H1 (cell line): ENCODE results near the gene ZNF74. TPM values are rescaled to one million over a fixed set of nuclear protein-coding genes. Genes with fewer than 3 reads are reported as not detected.

Experiments used
- CTCF ChIA-PET: fragments of 300-600 bp; sonication (Branson Sonifier 250); formaldehyde crosslinking; loops from one replicate; lab custom pipeline; 2021; ENCODE audit not compliant: partially characterized antibody; lab: Charles Lee
- POLR2A ChIA-PET: fragments of 300-600 bp; sonication (Branson Sonifier 250); formaldehyde crosslinking; loops from one replicate; lab custom pipeline; 2021; ENCODE audit warnings: inconsistent platforms; ENCODE audit not compliant: partially characterized antibody; lab: Charles Lee
- DNase-seq, 2 experiments: peaks; one replicate each; pipeline versions ENCODE4 v3.0.0 to v3.0.0-alpha.2; 2010 to 2022; ENCODE audit warnings: low spot score in 2 of 2, low read depth in 1 of 2, mixed read lengths in 1 of 2
- FAIRE-seq: peaks from 2 replicates; lab custom pipeline; 2011; peaks lifted over from hg19 to GRCh38; lab: Jason Lieb, UNC
- H2AFZ ChIP-seq: 2 replicates; pipeline ENCODE4 v1.8.1; 2012; ENCODE audit warnings: low read length, inconsistent platforms
- H2AK5ac ChIP-seq: 2 replicates; pipeline ENCODE4 v1.6.1; 2013; ENCODE audit warnings: low read depth, low read length
- H2BK120ac ChIP-seq: replicated peaks from 2 replicates; pipeline ENCODE3; 2013; ENCODE audit warnings: low read depth, low read length, inconsistent platforms
- H2BK12ac ChIP-seq: 2 replicates; pipeline ENCODE4 v1.6.1; 2013; ENCODE audit warnings: low read depth, low read length
- H2BK15ac ChIP-seq: 2 replicates; pipeline ENCODE4 v1.6.1; 2013; ENCODE audit warnings: low read length
- H2BK20ac ChIP-seq: 2 replicates; pipeline ENCODE4 v1.6.1; 2013; ENCODE audit warnings: low read length
- H2BK5ac ChIP-seq: 2 replicates; pipeline ENCODE4 v1.6.1; 2013; ENCODE audit warnings: low read depth, low read length
- H3K14ac ChIP-seq: 2 replicates; pipeline ENCODE4 v1.6.1; 2013; ENCODE audit warnings: inconsistent platforms; ENCODE audit not compliant: insufficient read length
- H3K18ac ChIP-seq: 2 replicates; pipeline ENCODE4 v1.6.1; 2013; ENCODE audit warnings: low read length; ENCODE audit errors: extremely low read depth
- H3K23ac ChIP-seq: 2 replicates; pipeline ENCODE4 v1.6.1; 2013; ENCODE audit warnings: inconsistent platforms; ENCODE audit not compliant: insufficient read length
- H3K23me2 ChIP-seq: 2 replicates; pipeline ENCODE4 v1.6.1; 2013; ENCODE audit warnings: low read depth, low read length
- H3K27ac ChIP-seq: 2 replicates; pipeline ENCODE4 v1.6.1; 2011; ENCODE audit warnings: low read depth, low read length, inconsistent platforms
- H3K27me3 ChIP-seq, 4 experiments: replicated peaks in 1 of 4; 1 replicate in 1 of 4; 2 replicates in 3 of 4; pipeline versions ENCODE4 v1.6.1 to v1.8.1; 2011 to 2013; ENCODE audit warnings: low read length in 3 of 4, mild to moderate bottlenecking in 3 of 4, inconsistent platforms in 2 of 4, mixed read lengths in 2 of 4, moderate library complexity in 1 of 4; ENCODE audit not compliant: control insufficient read depth in 3 of 4, insufficient read depth in 3 of 4; ENCODE audit errors: extremely low read depth in 1 of 4
- H3K36me3 ChIP-seq, 4 experiments: 2 replicates each; pipeline versions ENCODE4 v1.6.1 to v1.8.1; 2011 to 2013; ENCODE audit warnings: mild to moderate bottlenecking in 4 of 4, low read length in 3 of 4, moderate library complexity in 2 of 4, control low read depth in 1 of 4, inconsistent platforms in 1 of 4; ENCODE audit not compliant: insufficient read depth in 4 of 4, control insufficient read depth in 2 of 4
- H3K4ac ChIP-seq: replicated peaks from 2 replicates; pipeline ENCODE3; 2013; ENCODE audit warnings: low read length, low read depth, mixed read lengths, inconsistent platforms; ENCODE audit not compliant: insufficient read length
- H3K4me1 ChIP-seq, 4 experiments: replicated peaks in 1 of 4; 1 replicate in 1 of 4; 2 replicates in 3 of 4; pipeline versions ENCODE4 v1.6.1 to v1.8.1; 2011 to 2013; ENCODE audit warnings: low read length in 3 of 4, inconsistent platforms in 2 of 4, mixed read lengths in 1 of 4; ENCODE audit not compliant: insufficient read depth in 4 of 4, control insufficient read depth in 3 of 4
- H3K4me2 ChIP-seq, 2 experiments: 2 replicates each; pipeline versions ENCODE4 v1.6.1 to v1.8.1; 2011 to 2013; ENCODE audit warnings: low read depth in 2 of 2, low read length in 2 of 2, control low read depth in 1 of 2, inconsistent platforms in 1 of 2, mild to moderate bottlenecking in 1 of 2; ENCODE audit not compliant: insufficient read depth in 1 of 2
- H3K4me3 ChIP-seq, 4 experiments: fragments of 200-600, 300-600 bp in 1 of 4; sonication (generic), shearing (Covaris generic), sonication (Bioruptor Twin) in 1 of 4; 2 replicates each; pipeline versions ENCODE4 v1.5.1 to v1.8.1; 2011 to 2016; ENCODE audit warnings: low read length in 4 of 4, low read depth in 3 of 4, control low read depth in 2 of 4, inconsistent platforms in 2 of 4, mild to moderate bottlenecking in 2 of 4, mixed read lengths in 1 of 4, moderate library complexity in 1 of 4; ENCODE audit not compliant: insufficient read depth in 2 of 4; ENCODE audit errors: extremely low read depth in 1 of 4
- H3K56ac ChIP-seq: replicated peaks from 2 replicates; pipeline ENCODE3; 2013; ENCODE audit warnings: low read depth, mild to moderate bottlenecking, mixed read lengths, low read length, inconsistent platforms; ENCODE audit not compliant: insufficient read length
- H3K79me1 ChIP-seq: 2 replicates; pipeline ENCODE4 v1.6.1; 2013; ENCODE audit warnings: low read depth, low read length, control low read depth
- H3K79me2 ChIP-seq, 2 experiments: 2 replicates each; pipeline versions ENCODE4 v1.6.1 to v1.8.1; 2012 to 2013; ENCODE audit warnings: low read length in 2 of 2, mild to moderate bottlenecking in 2 of 2, inconsistent platforms in 1 of 2; ENCODE audit not compliant: insufficient read depth in 2 of 2, control insufficient read depth in 1 of 2
- H3K9ac ChIP-seq, 4 experiments: replicated peaks in 1 of 4; 1 replicate in 1 of 4; 2 replicates in 3 of 4; pipeline versions ENCODE4 v1.6.1 to v1.8.1; 2011 to 2013; ENCODE audit warnings: low read depth in 3 of 4, low read length in 3 of 4, control low read depth in 2 of 4, mild to moderate bottlenecking in 2 of 4, moderate library complexity in 2 of 4, inconsistent platforms in 1 of 4; ENCODE audit errors: extremely low read depth in 1 of 4
- H3K9me3 ChIP-seq, 2 experiments: 2 replicates each; pipeline versions ENCODE4 v1.6.1 to v1.8.1; 2012 to 2013; ENCODE audit warnings: mild to moderate bottlenecking in 2 of 2, moderate library complexity in 2 of 2, control low read depth in 1 of 2, inconsistent platforms in 1 of 2, low read depth in 1 of 2, low read length in 1 of 2, mixed read lengths in 1 of 2; ENCODE audit not compliant: insufficient read depth in 2 of 2
- H4K20me1 ChIP-seq, 2 experiments: replicated peaks in 1 of 2; 2 replicates each; pipeline versions ENCODE3 to v1.8.1; 2011 to 2013; ENCODE audit warnings: inconsistent platforms in 2 of 2, low read length in 2 of 2, mild to moderate bottlenecking in 1 of 2; ENCODE audit not compliant: insufficient read depth in 2 of 2, control insufficient read depth in 1 of 2
- H4K5ac ChIP-seq: 2 replicates; pipeline ENCODE4 v1.6.1; 2013; ENCODE audit warnings: low read length, low read depth, mixed read lengths, inconsistent platforms; ENCODE audit not compliant: insufficient read length
- H4K8ac ChIP-seq: 2 replicates; pipeline ENCODE4 v1.8.0; 2013; ENCODE audit warnings: mild to moderate bottlenecking, moderate library complexity, low read length, inconsistent platforms; ENCODE audit not compliant: insufficient read depth; ENCODE audit errors: extremely low read depth
- H4K91ac ChIP-seq: replicated peaks from 2 replicates; pipeline ENCODE3; 2013; ENCODE audit warnings: low read length, mixed read lengths, inconsistent platforms; ENCODE audit not compliant: insufficient read length
- ATF3 ChIP-seq: IDR thresholded peaks from 2 replicates; pipeline ENCODE4 v1.6.1; 2011; ENCODE audit warnings: low read depth, mild to moderate bottlenecking, low read length; ENCODE audit not compliant: insufficient read depth
- FOSL1 ChIP-seq: IDR thresholded peaks from 2 replicates; pipeline ENCODE4 v1.6.1; 2011; ENCODE audit warnings: mild to moderate bottlenecking, low read depth, low read length, moderate library complexity; ENCODE audit not compliant: insufficient read depth
- NANOG ChIP-seq: IDR thresholded peaks from 2 replicates; pipeline ENCODE4 v1.6.1; 2011; ENCODE audit warnings: low read length, low read depth, mild to moderate bottlenecking, inconsistent platforms; ENCODE audit not compliant: insufficient read depth, poor library complexity, severe bottlenecking
- PHF8 ChIP-seq: fragments of 200-600 bp; sonication (generic); conservative IDR thresholded peaks from 2 replicates; pipeline ENCODE4 v1.7.1; 2012; ENCODE audit warnings: low read depth, mild to moderate bottlenecking, inconsistent platforms, low read length, moderate library complexity
- SP1 ChIP-seq: IDR thresholded peaks from 2 replicates; pipeline ENCODE4 v1.6.1; 2011; ENCODE audit warnings: low read depth, low read length
- TBP ChIP-seq: IDR thresholded peaks from 2 replicates; pipeline ENCODE4 v1.6.1; 2011; ENCODE audit warnings: low read depth, low read length, improper control_type of control experiment
- WGBS, 2 experiments: shearing (Covaris generic) in 1 of 2; methylation state at CpG; one replicate each; pipeline versions ENCODE4 v1.1.6 to v1.1.7; 2013 to 2015; ENCODE audit warnings: low lambda C conversion rate in 2 of 2, mixed read lengths in 2 of 2, inconsistent platforms in 1 of 2, low coverage in 1 of 2, missing lambda C conversion rate in 1 of 2; ENCODE audit not compliant: insufficient replicate concordance in 2 of 2, insufficient coverage in 1 of 2, insufficient read length in 1 of 2; ENCODE audit errors: extremely low coverage in 1 of 2, missing lambda C conversion rate in 1 of 2; 5-methylcytosine and 5-hydroxymethylcytosine counted together
- polyA plus RNA-seq, 7 experiments: library from polyadenylated mRNA; depleted of rRNA in 3 of 7; stranded (reverse) in 5 of 7; unstranded in 2 of 7; fragments of >200 nt in 5 of 7; fragments of 200-250 nt in 2 of 7; gene quantifications; 1 replicate in 5 of 7; 2 replicates in 1 of 7; 4 replicates in 1 of 7; pipeline versions ENCODE4 v1.2.1 to v1.2.3, GENCODE V29; 2011 to 2013; ENCODE audit warnings: missing spikeins in 2 of 7, mixed read lengths in 2 of 7
- total RNA-seq: library from RNA; stranded (reverse); fragmentation: NEBNext Ultra II Directional; extraction: Animal tissue kit (Norgen Biotek cat#: 25700); gene quantifications from 2 replicates; pipeline ENCODE4 v1.2.1, GENCODE V29; 2021

Gene ZNF74
- total and polyA plus RNA-seq, 2 of the 8 experiments (the other 6 are each of a cell fraction or from before 2014, with no cell fraction given) = 29.7 to 45.7 TPM

GRCh38 chr22:20397498-20397897 lies 3.5 kb downstream of the ZNF74 start:
- H2BK12ac ChIP-seq = no peak overlapping the region
- H3K4me1 ChIP-seq = peaks cover 0 to 10% (median 8%) of the 10 kb centered on the region in 4 experiments; a peak in 5 of 7 replicates
- no peak overlapping the region for H3K23ac ChIP-seq
- H4K8ac ChIP-seq = no peak overlapping the region
- H3K4me2 ChIP-seq = no peak overlapping the region
- H3K27me3 ChIP-seq = no peaks in the 10 kb centered on the region
- WGBS, 2 experiments = 83% methylated on average over 2 of the region's 2 CpGs; no CpG with 5 or more reads in 1 of the 2 experiments
- H3K79me2 ChIP-seq = peaks cover 4 to 50% of the 10 kb centered on the region in 2 experiments; a peak in 3 of 4 replicates
- no peaks in the 10 kb centered on the region; a peak in 4 of 8 replicates for H3K36me3 ChIP-seq
- no peak overlapping the region for H4K5ac ChIP-seq
- no peak overlapping the region for H3K4me3 ChIP-seq
- H3K18ac ChIP-seq = no peak overlapping the region
- H4K91ac ChIP-seq = no peak overlapping the region
- H2BK15ac ChIP-seq = no peak overlapping the region
- H3K23me2 ChIP-seq = peaks cover 5% of the 10 kb centered on the region; the same call in 1 of the 2 replicates
- H2AFZ ChIP-seq = no peak overlapping the region
- H3K56ac ChIP-seq = no peak overlapping the region
- CTCF ChIA-PET = no interaction called here
- H3K9me3 ChIP-seq = no peaks in the 10 kb centered on the region
- no peak overlapping the region for H2BK5ac ChIP-seq
- no peak overlapping the region for H3K14ac ChIP-seq
- H3K9ac ChIP-seq = no peak overlapping the region
- DNase-seq (no peak), FAIRE-seq (no peak)
- no peak overlapping the region for H3K27ac ChIP-seq
- no peak overlapping the region for H2BK120ac ChIP-seq
- H4K20me1 ChIP-seq = peaks cover 2 to 17% of the 10 kb centered on the region in 2 experiments
- no peak overlapping the region for H2AK5ac ChIP-seq
- POLR2A ChIA-PET = no interaction called here
- peaks cover 15% of the 10 kb centered on the region for H3K79me1 ChIP-seq
- no peak overlapping the region for H2BK20ac ChIP-seq
- TF ChIP-seq SP1 (no peak), FOSL1 (no peak), TBP (no peak), ATF3 (no peak), NANOG (no peak), PHF8 (no peak)
- TF ChIP-seq, all 59 proteins: peak for 0
- no peak overlapping the region for H3K4ac ChIP-seq
